ENCODE data around the gene CNOT6L.

- TF ChIP-seq CTCF (IDR thresholded peaks at IDR 0.05), result no peak
- no peak for TF ChIP-seq POLR2A (IDR thresholded peaks at IDR 0.05)
Observed at GRCh38 chr4:77715414-77716290, 103.5 kb downstream of the CNOT6L start.
